HG03521 (cell line): ENCODE data around the gene ATP6V0A1.
"Not testable (repeated sequence)": the region's sequence is repeated elsewhere in the genome, so short reads cannot be mapped to it uniquely, and the experiment has no call there.

Source experiments
- ATAC-seq: cut with Tn5 transposase; IDR thresholded peaks from one replicate; pipeline ENCODE4 v1.9.1; 2021; ENCODE audit warnings: mild to moderate bottlenecking, moderate library complexity; ENCODE audit not compliant: unreplicated experiment

Gene ATP6V0A1

DNA sequence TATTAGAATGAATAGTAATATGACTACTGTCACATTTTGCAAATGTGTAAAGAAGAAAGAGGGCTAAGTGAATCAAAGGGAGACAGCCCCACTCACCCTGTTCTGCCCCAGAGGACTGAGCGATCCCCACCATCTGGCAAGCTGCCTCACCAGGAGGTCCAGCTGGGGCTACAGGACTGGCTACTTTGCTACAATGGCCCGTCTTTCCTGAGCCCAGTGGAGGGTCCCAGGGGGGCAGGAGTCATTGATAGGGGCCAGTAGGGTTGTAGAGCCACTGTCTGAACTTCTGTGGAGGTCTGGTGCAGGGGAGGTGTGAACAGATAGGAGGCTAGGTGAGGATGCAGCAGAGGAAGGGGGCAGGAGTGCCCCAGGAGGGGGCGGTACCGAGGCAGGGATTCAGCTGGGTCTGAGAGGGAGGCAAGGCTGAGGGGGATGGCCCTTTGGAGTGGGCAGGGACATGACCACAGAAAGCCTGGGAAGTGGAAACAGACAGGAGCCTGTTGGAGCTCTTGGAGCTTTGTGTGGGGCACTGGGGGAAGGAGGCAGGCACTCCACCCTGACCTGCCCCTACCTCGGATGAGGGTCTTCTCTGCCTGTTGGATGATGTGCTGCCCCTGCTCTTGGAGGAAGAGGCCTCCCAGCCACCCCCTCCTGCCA, 97.4 kb downstream of the ATP6V0A1 start:
- not testable (repeated sequence) for ATAC-seq

DNA sequence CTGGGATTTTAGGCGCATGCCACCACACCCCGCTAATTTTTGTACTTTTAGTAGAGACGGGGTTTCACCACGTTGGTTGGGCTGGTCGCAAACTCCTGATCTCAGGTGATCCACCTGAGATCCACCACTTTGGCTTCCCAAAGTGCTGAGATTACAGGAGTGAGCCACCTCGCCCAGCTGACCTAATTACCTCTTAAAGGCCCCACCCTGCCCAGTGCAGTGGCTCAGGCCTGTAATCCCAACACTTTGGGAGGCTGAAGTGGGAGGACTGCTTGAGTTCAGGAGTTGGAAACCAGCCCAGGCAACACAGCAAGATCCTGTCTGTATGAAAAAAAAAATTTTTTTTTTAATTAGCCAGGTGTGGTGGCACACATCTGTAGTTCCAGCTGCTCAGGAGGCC, 100.4 kb downstream of the ATP6V0A1 start:
- no peak for ATAC-seq

DNA sequence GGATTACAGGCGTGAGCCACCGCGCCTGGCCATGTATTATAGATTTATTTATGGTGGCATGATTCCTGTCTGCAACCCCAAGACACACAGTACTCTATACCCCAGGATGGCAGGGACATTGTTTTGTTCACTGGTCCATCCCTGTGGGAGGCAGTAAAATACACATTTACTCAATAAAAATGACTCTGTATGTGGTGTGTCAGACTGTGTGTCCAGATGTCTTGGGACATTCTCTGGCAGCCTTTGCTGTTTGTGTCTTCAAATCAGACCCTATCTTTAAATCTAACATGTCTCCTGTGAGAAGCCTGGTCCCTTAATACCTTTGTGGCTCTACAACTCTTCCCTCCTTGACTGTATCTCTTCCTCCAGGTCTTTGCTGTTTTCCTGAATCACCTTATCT, 101.6 kb downstream of the ATP6V0A1 start:
- no peak for ATAC-seq

DNA sequence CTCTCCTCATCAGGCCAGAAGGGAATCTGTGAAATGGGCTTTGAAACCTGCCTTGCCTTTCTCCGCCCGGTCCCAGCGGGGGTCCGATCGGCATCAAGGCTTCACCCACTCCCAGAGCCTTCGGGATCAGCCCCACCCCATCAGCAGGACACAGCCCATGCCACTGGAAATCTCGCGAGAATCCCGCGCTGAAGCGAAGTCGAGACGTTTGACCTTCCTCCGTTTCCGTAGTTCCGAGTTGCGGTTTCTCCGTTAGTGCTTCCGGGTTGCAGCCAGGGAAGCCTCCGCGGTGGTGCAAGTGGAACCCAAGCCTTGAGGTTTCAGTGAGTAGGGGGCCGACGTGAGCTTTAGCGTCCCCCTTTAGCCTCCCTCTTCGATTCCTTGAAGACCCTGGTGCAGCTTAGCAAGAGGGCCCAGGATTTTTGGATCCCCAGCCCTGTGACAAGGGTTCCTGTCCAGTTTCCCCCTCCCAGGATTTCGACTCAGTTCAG, 103.3 kb downstream of the ATP6V0A1 start, which contains the start of gene COASY:
TSS of gene COASY (plus strand) at position 252 of the 491 bp plus-strand sequence. CDS start 475 bp downstream, outside the sequence.
- no peak for ATAC-seq

DNA sequence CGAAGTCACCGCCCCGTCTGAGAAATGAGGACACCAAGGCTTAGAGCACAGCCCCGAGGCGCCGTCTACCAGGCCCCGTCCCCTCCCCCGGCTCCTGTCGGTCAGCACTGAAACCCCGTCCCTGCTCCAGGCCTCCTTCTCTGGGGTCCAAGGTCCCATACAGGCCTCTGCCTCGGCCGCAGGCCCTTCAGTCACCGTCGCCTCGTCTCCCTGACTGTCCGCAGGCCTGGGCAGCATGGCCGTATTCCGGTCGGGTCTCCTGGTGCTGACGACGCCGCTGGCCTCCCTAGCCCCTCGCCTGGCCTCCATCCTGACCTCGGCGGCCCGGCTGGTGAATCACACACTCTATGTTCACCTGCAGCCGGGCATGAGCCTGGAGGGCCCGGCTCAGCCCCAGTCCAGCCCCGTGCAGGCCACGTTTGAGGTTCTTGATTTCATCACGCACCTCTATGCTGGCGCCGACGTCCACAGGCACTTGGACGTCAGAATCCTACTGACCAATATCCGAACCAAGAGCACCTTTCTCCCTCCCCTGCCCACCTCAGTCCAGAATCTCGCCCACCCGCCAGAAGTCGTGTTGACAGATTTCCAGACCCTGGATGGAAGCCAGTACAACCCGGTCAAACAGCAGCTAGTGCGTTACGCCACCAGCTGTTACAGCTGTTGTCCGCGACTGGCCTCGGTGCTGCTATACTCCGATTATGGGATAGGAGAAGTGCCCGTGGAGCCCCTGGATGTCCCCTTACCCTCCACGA, 103.9 kb downstream of the ATP6V0A1 start:
- no peak for ATAC-seq

DNA sequence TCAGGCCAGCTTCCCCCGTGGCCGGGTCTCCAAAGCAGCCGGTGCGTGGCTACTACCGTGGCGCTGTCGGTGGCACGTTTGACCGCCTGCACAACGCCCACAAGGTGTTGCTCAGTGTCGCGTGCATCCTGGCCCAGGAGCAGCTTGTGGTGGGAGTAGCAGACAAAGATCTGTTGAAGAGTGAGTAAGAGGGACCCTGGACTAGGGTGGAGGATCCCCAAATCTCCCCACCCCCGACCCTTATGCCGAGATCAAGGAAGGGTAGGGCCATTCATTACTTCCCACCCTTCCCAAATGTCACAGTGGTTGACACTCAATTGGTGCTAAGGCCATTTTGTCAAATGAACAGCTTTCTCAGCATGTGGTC, 104.4 kb downstream of the ATP6V0A1 start:
- no peak for ATAC-seq

DNA sequence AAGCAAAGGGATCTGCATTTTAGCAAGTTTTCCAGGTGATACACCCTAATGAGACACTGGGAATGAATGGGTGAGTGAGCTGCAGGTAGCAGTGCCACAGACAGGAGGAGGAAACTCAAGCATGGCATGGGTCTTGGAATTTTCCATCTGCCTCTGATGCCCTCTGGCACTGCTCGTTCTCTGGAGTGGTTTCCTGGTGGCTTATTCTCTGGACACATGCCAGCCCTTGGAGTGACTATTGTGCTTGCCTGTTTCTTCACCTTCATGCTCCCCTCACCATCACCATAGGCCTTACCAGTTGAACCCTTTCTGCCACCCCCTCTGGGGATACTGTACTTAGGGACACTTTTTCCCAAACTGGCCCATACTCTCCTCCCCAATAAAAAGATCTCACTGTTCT, 104.9 kb downstream of the ATP6V0A1 start:
- no peak for ATAC-seq

DNA sequence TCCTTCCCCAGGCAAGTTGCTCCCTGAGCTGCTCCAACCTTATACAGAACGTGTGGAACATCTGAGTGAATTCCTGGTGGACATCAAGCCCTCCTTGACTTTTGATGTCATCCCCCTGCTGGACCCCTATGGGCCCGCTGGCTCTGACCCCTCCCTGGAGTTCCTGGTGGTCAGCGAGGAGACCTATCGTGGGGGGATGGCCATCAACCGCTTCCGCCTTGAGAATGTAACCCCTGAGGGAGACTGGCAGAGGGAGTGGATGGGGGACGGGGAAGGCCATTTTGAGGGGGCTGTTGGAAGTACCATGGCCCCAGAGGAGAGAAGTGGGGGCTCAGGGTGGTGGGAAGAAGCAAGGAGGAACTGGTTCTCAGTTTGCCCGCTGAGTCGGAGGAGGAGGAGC, 105.3 kb downstream of the ATP6V0A1 start:
- no peak for ATAC-seq

DNA sequence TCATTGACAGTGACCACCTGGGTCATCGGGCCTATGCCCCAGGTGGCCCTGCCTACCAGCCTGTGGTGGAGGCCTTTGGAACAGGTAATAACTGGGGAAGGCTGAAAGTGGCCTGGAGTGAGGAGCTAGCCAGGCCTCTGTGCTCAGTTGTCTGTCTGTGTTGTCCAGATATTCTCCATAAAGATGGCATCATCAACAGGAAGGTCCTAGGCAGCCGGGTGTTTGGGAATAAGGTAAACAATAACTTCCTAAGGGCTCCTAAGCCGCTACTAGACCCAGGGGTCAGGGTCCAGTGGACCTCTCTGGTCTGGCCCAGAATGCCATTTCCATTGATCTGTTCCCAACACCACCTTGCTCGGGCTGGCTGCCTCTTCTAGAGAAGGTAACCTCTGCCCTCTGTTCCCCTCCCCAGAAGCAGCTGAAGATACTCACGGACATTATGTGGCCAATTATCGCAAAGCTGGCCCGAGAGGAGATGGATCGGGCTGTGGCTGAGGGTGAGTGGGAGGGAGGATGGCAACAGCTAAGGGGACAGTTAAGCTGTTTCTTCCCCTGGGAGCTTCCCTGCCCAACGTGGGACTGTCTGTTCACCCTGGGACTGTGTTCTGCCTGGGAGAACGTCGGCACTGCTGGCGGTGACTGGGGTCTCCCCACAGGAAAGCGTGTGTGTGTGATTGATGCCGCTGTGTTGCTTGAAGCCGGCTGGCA, 106.3 kb downstream of the ATP6V0A1 start:
- no peak for ATAC-seq

DNA sequence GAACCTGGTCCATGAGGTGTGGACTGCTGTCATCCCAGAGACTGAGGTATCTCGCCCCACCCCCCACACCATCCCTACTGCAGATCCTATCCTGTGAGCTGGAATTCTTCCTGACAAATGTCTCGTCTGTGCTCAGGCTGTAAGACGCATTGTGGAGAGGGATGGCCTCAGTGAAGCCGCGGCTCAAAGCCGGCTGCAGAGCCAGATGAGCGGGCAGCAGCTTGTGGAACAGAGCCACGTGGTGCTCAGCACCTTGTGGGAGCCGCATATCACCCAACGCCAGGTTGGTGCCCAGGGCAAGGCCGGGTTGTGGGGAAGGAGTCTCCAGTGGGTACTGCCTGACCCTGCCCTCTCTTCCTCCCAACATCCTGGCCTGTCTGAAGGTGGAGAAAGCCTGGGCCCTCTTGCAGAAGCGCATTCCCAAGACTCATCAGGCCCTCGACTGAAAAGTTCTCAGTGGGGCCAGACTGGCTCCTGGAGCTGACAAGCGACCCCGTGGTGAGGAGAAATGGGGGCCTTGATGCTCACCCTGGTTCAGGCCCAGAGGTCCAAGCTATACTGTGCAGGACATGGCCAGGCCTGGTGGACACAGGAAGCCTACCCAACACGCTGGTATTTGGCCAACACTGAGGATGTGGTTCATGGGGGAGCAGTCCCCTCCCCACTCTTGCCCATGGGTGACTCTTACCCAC, 107.0 kb downstream of the ATP6V0A1 start:
- ATAC-seq, result no peak

DNA sequence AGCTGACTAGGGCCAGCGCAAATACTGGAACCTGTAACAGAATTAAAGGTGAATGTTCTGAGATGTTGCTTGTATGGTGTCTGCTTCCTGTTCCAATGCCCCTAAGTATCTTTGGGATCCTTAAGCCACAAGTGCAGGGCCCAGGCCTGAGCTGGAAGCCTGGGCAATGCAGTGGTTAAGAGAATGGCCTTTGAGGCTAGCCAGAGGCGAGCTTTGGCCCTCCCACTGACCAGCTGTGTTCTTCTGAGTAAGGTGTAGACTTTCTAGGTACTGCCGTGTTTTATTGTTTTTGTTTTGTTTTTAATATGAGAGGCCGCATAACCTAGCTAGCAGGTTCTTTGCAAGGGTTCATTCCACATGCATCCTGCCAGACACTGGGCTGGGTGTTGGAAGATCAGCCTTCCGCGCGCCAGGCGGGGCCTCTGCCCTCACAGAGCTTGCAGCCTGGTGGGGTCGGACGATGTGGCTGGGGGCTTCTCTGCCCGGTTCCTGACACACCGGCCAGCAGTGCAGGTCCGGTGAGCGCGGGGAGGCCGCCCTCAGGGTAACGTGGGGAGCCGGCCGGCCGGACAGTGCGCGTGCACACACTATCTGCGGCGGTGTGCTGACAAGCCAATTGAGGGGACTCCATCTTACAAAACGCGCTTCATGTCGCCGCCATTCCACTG, 107.7 kb downstream of the ATP6V0A1 start:
- no peak for ATAC-seq

DNA sequence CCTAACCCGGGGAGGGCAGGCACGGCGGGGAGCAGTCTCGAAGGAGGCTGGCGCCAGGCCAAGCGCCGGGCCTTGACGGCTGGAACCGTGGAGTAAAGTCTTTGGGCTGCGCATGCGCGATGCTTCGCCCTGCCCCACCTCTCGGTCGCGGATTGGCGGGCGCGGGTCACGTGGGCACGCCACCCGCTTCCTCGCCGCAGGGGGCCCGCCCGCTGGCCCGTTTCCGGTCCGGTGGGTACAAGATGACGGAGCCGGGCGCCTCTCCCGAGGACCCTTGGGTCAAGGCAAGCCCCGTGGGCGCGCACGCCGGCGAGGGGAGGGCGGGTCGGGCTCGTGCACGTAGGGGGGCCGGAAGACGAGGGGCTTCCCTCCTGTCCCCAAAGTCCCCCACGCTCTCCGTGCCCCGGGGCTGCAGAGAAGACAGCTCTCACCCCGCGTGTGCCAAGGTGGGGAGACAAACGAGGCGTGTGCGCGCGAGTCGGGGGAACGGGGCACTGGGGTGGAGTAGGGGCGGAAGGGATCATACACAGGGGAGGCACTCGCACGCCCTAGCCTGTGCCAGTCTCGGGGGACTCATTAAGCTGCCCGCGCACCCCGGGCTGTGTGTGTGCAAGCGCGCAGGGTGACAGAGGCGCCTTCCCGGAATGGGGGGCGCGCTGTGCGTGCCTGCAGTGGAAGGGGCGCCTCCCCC, 108.3 kb downstream of the ATP6V0A1 start, which contains the start of gene MLX:
TSS of gene MLX (plus strand) at position 218 of the 691 bp plus-strand sequence. CDS start at position 243, 25 bp downstream.
- peak; percentile 65 for ATAC-seq

DNA sequence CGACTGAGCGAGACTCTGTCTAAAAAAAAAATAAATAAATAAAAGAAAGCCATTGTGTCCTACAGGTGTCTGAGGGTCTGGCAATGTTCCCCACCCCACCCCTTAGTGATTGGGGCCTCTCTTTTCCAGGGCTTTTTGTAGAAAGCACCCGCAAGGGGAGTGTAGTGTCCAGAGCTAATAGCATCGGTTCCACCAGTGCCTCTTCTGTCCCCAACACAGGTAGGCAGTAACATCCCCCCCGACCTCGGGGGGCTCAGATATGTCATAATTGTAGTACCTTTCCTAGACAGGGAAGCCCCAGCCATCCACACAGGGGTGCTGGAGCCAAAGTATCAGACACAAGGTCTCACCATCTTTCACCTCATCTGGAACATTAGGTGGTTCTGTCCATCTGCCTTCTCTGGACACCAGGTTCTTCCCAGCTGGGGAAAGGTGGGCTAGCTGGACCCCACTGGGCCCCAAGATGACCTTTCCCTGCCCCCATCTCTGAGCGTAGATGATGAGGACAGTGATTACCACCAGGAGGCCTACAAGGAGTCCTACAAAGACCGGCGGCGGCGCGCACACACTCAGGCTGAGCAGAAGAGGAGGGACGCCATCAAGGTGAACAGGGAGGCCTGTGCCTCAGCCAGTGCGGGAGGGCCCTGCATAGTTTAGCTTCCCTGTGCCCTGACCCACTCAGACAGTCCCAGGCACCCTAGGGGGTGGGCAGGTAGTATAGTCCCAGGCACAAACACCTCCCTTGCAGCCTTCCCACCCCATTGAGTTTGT, 109.8 kb downstream of the ATP6V0A1 start:
- ATAC-seq, result no peak

DNA sequence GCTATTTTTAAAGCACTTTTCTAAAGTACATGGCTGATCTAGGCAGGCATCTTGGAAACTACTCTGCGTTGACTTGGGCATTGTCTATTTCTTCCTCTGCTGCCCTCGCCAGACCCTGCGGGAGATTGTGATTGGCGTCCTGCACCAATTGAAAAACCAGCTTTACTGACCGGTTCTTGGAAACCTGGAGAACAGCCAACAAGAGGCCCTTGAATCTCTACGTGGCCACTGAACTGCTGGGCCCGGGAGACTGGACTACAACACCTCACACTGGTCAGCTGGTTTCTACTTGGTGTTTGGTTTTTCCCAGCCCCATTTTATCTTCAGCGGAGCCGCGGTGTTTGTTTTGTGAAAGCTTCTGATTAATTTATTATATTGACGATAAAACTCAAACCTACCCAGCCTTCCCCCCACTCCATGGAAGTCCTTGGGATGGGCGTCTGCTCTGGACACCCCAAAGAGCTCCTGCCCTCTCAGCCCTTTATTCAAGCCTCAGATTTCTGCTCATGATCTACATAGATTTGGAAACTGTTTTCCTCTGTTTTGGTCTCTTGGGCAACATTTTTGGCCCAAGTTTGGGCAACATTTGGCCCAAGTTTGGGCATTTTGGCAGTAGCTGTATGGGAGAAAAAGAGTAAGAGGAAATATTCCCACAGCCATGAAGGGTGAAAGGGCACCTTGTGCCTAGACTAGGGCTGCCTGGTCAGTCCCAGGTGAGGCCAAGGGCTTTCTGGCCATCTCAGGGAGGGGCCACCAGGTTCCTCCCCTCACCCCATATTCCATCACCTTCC, 113.0 kb downstream of the ATP6V0A1 start:
- ATAC-seq, result no peak
